LNCaP clone FGC (cell line): ENCODE results near the gene CPT1A.

Experiments
- DNase-seq: peaks from one replicate; pipeline ENCODE4 v3.0.0-alpha.2; 2011; ENCODE audit warnings: low read depth
- H3K4me3 ChIP-seq: 2 replicates; pipeline ENCODE4 v1.5.1; 2011; ENCODE audit warnings: mild to moderate bottlenecking, low read depth, low read length, control low read depth
- CTCF ChIP-seq: IDR thresholded peaks from 2 replicates; pipeline ENCODE4 v1.5.1; 2012; ENCODE audit warnings: mild to moderate bottlenecking; ENCODE audit not compliant: control insufficient read depth, insufficient read depth; ENCODE audit errors: extremely low read depth

The CPT1A gene

GRCh38 chr11:68763181-68763721, 78.5 kb downstream of the CPT1A start:
- no peak for TF ChIP-seq CTCF
- no peak overlapping the region for H3K4me3 ChIP-seq
- no peak for DNase-seq

- no peak for DNase-seq
- no peak overlapping the region for H3K4me3 ChIP-seq
- no peak for TF ChIP-seq CTCF
Measured at GRCh38 chr11:68762481-68762880, 79.2 kb downstream of the CPT1A start.

GRCh38 chr11:68761801-68762200, 79.9 kb downstream of the CPT1A start:
- H3K4me3 ChIP-seq: no peak overlapping the region
- DNase-seq: no peak
- no peak for TF ChIP-seq CTCF

GRCh38 chr11:68759991-68760390, 81.7 kb downstream of the CPT1A start:
- DNase-seq: no peak
- no peak for TF ChIP-seq CTCF

GRCh38 chr11:68757711-68758110, 84.0 kb downstream of the CPT1A start:
- TF ChIP-seq CTCF: no peak
- DNase-seq: no peak
- H3K4me3 ChIP-seq: no peak overlapping the region

More at GRCh38 chr11:68759991-68760390, 81.7 kb downstream of the CPT1A start:
- no peak overlapping the region for H3K4me3 ChIP-seq

- TF ChIP-seq CTCF: no peak
- DNase-seq: no peak
Measured at GRCh38 chr11:68756171-68756766, 85.4 kb downstream of the CPT1A start.

GRCh38 chr11:68753300-68753699, 88.4 kb downstream of the CPT1A start:
- TF ChIP-seq CTCF: no peak
- DNase-seq: no peak
- no peak overlapping the region for H3K4me3 ChIP-seq

More at GRCh38 chr11:68756171-68756766, 85.4 kb downstream of the CPT1A start:
- no peak overlapping the region for H3K4me3 ChIP-seq
